Retinal pigment epithelial cell (primary cell): Measurements from ENCODE around the gene USP2.
A peak's percentile ranks its signal among the peaks of the same experiment; 100 is the strongest.

Experiments used
- DNase-seq: peaks from one replicate; pipeline ENCODE4 v3.0.0-alpha.2; 2010; ENCODE audit warnings: low read depth
- H3K4me3 ChIP-seq: 2 replicates; pipeline ENCODE4 v1.5.1; 2011; ENCODE audit warnings: mild to moderate bottlenecking, low read length, control low read depth, moderate library complexity
- TF ChIP-seq, protein P1 (sequence below): conservative IDR thresholded peaks from 2 replicates; pipeline ENCODE4 v1.5.1; 2011; ENCODE audit warnings: low read depth, low read length, control low read depth, inconsistent platforms

USP2 gene

DNA sequence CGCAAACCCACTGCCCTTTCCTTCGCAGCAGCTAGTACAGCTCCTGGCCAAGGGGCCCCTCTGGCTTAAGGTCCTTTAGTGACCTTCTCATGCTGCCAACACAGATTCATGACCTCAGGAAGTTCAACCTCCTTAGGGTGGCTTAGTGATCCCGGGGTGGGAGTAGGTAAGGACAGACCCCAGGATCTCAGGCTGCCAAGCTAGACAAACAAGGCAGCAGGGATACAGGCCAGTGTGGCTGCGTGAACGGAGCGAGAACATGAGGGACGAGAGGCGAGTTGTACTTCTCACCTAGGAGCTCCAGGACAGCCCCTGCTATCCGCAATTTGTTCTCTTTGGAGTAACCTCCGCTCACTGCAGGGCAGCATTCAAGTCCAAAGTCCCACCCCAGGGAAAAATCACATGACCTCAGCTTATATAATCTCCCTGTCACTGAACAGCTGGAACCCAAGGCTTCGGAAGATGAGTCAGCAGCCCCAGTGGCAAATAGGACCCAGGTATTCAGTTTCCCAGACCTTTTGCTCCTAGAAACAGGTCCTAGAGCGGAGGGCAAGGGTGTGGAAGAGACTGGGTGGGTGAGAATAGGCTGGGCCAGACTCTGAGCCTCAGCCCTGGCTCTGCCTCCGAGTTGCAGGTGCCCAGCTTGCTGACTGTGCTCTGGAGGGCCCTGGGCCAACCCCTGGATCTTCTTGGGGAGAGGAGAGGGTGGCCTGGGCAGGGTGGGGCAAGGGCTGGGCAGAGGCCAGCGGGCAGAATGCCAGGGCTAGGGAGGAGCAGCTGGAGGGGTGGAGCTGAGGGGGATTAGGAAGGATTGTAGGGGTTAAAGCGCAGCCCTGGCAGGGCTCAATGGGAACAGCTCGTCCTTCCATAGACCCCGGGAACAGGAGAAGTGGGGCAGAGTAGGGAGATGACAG lies 13.1 kb downstream of the USP2 start:
- peak; percentile 85 for DNase-seq
- TF ChIP-seq, protein P1, sequence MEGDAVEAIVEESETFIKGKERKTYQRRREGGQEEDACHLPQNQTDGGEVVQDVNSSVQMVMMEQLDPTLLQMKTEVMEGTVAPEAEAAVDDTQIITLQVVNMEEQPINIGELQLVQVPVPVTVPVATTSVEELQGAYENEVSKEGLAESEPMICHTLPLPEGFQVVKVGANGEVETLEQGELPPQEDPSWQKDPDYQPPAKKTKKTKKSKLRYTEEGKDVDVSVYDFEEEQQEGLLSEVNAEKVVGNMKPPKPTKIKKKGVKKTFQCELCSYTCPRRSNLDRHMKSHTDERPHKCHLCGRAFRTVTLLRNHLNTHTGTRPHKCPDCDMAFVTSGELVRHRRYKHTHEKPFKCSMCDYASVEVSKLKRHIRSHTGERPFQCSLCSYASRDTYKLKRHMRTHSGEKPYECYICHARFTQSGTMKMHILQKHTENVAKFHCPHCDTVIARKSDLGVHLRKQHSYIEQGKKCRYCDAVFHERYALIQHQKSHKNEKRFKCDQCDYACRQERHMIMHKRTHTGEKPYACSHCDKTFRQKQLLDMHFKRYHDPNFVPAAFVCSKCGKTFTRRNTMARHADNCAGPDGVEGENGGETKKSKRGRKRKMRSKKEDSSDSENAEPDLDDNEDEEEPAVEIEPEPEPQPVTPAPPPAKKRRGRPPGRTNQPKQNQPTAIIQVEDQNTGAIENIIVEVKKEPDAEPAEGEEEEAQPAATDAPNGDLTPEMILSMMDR = no peak
- H3K4me3 ChIP-seq = peak overlapping the region; percentile 4

DNA sequence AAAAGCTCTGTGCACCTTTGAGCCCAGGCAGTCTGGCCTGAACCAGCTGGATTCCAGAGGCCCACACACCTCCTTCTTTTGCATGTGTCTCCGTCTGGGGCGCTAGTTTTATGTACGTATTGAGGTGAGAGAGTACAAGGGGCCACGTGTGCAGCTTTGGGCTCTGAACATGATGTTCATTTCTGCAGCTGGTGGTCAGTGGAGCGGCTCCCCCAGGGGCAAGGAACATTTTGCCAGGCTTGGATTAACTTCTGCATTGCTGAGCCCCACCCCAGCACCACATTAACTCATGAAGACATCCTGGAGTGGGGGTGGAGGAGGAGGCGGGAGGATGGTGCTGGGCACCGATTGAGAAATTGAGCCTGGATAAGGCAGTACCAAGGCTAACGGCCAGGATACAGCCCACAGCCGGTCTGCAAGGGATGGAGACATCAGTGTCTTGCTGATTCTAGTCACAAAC lies 13.8 kb downstream of the USP2 start:
- peak; percentile 80 for DNase-seq
- no peak overlapping the region for H3K4me3 ChIP-seq
- TF ChIP-seq, protein P1 = no peak

DNA sequence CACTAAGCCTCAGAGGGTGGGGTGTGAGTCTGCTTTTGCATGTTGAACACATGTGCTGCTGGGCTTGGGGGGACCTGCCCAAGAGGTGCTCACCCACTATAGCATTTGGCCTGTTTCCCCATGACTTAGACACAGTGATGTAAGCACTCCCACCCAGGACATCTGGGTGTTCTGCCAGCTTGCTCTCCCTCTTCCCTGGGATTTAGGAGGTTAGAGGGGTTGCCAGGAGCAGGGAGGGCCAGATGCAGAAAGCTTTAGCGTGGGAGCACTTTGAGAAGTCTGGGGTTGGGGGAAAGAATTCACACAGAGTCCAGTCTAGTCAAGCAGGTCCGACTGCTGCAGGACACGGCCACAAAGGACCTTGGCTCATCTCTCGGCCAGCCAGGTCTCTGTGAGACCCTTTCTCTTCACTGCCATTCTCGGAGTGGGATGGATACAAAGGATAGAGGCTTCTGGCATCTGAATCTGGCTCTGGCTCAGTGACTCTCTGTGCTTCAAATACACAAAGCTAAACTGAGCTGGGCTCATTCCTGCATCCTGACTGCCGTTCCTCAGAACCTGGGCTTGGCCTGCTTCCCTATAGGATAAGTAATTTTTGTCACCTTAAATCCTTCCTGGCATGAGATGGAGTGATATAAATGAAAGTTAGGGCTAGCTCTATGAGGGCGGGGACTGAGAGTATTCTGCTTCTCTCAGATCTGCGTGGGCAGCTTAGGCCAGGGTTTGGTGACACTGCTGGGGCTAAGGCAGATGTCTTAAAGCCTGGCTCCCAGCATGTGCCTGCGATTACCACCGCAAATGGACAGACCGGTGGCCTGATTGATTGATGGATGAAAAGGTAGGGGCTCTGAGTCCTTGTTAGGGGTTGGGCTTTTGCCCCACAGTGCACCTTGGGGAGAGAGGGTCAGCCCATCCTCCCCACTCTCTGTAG lies 14.5 kb downstream of the USP2 start:
- H3K4me3 ChIP-seq = no peak overlapping the region
- DNase-seq = no peak
- TF ChIP-seq, protein P1 = no peak

DNA sequence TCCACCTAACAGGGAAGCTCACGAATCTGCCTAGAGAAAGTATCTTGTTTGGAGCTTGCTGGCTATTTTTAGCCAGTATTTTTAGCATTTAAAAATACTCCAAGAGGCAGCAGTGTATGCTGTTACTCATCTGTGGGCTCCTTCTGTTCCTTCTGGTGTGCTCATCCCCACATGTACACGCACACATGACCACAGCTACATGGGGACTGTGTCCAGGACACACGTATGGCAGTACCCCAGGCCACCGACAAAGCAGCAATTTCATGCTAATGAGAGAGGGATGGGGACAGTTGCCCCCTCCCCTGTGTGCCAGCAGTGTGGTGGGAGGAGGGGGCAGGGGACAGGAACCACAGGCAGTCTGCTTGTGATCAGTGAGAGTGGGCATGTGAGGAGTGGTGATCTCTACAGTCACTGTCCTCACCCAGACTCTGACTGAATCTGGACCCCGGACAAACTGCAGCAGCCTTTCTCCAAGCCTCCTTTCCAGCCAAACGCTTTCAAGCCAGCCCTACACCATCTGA lies 16.4 kb downstream of the USP2 start:
- no peak overlapping the region for H3K4me3 ChIP-seq
- TF ChIP-seq, protein P1 = no peak
- DNase-seq = no peak

DNA sequence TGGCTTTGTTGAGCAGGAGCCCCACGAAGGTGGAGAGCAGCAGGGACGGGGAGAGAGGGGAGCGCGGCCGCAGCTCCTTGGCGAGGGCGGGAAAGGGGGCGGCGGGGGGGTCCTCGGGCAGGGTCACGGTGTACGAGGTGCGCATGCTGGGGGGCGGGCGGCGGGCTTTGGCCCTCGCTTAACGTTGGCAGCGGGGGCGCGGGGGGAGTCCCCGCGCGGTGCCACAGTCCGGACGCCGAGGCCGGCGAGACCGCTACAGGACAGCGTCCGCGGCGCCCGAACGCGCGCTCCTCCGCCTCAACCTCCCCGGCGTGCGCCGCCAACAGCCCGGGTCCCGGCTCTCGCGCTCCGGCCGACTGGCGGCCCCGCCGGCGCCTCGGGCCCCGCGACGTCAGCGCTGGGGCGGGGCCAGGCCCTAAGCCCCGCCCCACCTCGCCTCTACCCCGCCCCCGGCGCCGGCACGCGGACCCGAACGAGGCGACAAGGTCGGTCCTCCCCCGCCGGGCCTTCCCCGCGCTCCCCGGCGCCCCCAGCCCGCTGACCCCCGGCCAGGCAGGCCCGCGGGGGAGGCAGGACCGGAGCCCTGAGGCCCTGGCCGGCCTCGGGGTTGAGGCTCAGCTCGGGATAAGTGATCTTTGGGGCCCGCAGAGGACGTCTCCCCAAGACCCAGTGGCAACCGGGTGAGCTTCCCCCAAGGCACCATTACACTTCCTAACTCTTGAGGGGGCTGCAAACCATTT lies 17.5 kb downstream of the USP2 start:
- peak overlapping the region; percentile 48 for H3K4me3 ChIP-seq
- DNase-seq = no peak
- TF ChIP-seq, protein P1 = no peak

DNA sequence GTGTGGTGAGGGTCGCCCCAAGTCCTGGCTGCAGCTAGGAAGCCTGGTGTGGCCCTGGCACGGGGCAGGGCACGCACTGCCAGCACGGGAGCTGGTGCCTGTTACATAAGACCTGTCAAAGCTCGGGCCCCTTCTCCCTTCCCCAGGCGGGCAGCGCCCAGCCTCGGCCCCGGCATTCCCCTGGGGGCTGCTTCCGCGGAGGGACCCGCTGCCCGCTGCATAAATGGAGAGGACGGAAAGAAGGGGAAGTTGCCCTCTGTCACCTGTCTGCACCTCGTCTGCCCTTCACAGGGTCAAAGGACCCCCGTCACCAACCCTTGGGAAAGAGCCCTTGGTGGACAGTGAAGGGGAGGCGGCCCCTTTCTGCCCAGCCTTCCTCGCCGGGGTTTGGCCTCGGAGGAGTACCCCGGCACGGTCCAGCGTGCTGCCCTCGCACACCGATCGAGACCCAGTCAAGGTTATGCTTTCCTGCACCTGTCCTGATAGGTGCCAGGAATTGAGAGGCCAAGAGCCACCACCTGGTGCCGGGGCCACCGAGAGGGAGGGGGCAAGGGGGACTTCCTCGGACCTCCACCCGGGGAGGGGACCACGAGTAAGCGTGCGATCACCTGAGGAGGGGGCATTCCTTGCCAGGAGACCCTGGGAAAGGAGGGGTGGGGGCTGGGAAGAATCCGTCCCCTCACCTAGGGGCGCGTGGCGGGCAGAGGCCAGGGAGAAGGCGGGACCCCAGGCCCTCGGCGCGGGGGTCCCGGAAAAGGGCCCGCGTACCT lies 18.2 kb downstream of the USP2 start:
- TF ChIP-seq, protein P1 = no peak
- no peak for DNase-seq
- peak overlapping the region; percentile 48 for H3K4me3 ChIP-seq
